Hypothalamus (tissue), 51 donors: ENCODE measurements around the gene GTPBP3.
A peak's percentile ranks its signal among the peaks of the same experiment; 100 is the strongest.
"Not testable (repeated sequence)": the region's sequence is repeated elsewhere in the genome, so short reads cannot be mapped to it uniquely, and the experiment has no call there.

Experiments used
- DNase-seq, 51 donors: peaks; one replicate each; lab custom pipeline; 2025; lab: John Stamatoyannopoulos, UW

The GTPBP3 gene, protein sequence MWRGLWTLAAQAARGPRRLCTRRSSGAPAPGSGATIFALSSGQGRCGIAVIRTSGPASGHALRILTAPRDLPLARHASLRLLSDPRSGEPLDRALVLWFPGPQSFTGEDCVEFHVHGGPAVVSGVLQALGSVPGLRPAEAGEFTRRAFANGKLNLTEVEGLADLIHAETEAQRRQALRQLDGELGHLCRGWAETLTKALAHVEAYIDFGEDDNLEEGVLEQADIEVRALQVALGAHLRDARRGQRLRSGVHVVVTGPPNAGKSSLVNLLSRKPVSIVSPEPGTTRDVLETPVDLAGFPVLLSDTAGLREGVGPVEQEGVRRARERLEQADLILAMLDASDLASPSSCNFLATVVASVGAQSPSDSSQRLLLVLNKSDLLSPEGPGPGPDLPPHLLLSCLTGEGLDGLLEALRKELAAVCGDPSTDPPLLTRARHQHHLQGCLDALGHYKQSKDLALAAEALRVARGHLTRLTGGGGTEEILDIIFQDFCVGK

DNA sequence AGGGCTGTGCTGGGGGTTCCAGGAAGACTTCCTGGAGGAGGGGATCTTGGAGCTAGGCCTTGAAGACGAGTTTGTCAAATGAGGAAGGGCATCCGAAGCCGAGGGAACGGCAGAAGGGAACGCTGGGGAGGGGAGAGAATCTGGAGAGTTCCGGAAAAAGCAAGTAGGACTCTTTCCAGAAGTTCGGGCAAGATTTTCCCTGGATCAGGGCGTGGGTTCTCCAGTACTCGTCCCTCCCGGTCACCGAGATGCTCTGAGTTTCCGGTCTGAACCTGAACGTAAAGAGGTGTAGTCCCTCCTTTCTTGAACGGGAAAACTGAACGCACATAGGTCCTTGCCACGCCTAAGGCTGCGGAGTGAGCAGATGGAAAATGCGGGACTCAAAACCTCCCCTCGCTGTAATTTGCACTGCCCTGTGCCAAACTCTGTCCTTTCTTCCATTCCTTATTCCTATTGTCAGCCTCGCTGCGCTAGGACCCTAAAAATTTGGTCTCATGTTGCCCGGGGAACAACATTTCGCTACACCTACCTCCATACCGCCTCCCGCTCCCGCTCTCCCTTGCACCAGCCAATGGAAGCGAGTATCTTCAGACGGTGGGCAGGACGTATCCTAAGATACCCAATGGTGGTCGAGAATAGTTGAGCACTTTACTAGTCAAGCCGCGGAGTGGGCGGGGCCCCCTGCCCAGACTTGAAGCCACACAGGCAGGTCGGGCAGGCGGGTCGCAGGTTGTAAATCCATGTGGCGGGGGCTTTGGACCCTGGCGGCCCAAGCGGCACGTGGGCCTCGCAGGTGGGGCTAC, at the start of gene GTPBP3:
GTPBP3 (plus strand) TSS at position 682 of the 803 bp plus-strand sequence; CDS start at position 741, 59 bp downstream.
- peak; percentile 28 to 100 (median 91) for DNase-seq

DNA sequence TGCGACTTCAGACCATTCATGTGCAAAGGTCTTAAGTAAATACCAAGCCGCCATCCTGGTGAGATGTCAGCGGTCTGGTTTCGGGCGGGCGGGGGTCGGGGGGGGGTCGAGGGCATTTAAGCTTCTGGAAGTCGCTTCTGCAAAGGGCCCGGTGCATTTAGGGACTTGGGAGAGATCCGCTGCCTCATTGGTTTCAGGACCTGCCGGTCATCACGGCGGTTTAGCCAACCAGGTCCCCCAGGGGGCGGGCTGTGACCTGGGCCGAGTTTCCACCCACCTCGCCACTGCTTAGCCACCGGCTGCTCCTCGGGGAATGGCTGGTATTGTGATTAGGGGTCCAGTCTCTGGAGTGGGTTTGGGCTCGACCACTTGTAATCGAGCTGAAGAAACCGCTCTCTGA, 47.9 kb upstream of the GTPBP3 start:
- peak in 31 of 51 donors; percentile 3 to 59 (median 26) for DNase-seq

DNA sequence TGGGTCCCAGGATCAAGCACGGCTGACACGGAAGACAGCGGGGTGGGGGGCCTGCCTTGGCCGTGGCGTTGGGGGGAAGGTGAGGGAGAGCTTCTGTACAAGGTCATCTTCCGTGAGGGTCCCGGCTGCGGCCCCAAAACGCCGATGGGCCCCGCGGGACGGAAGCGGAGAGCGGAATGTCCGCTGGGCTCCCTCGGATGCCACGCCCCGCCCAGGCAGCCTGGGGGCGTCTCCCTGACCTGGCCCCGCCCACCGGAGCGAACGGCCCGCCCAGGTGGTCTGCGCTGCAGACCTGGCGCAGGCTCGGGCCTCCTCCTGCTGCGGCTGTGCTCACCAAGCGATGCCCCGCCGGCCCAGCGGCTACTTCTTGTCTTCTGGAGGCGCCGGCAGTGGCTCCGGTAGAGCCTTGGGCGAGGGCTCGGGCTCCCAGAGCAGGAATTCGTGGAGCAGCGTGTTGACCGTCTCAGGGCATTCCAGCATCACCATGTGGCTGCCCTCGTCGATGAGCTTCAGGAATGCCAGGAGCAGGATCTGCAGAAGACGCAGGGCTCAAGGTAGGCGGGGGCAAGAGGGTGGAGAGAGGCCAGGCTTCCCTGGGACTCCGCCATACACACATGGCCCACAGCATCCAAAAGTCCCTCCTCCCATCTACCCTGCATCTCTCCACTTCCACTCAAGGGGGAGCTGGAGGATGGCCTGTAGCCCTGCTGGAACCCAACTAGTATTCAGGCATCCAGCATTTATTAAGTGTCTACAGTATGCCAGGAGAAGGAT, 44.9 kb upstream of the GTPBP3 start:
- DNase-seq, result peak in 25 of 51 donors; percentile 1 to 45 (median 19)

DNA sequence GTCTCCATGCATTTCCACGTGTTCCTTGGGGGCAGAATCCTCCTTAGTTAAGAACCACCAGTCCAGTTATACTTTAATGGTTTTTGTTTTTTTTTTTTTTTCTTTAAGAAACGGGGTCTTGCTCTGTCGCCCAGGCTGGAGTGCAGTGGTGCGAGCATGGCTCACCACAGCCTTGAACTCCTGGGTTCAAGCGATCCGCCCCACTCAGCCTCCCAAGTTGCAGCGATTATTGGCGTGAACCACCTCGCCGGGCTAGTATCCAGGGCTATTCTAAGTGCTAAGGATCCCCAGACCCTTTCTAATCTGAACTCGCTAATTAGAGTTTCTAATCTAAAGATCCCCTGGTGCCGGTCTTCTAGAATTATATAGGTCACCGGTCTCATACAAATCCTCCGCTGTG, 43.7 kb upstream of the GTPBP3 start:
- no peak for DNase-seq

DNA sequence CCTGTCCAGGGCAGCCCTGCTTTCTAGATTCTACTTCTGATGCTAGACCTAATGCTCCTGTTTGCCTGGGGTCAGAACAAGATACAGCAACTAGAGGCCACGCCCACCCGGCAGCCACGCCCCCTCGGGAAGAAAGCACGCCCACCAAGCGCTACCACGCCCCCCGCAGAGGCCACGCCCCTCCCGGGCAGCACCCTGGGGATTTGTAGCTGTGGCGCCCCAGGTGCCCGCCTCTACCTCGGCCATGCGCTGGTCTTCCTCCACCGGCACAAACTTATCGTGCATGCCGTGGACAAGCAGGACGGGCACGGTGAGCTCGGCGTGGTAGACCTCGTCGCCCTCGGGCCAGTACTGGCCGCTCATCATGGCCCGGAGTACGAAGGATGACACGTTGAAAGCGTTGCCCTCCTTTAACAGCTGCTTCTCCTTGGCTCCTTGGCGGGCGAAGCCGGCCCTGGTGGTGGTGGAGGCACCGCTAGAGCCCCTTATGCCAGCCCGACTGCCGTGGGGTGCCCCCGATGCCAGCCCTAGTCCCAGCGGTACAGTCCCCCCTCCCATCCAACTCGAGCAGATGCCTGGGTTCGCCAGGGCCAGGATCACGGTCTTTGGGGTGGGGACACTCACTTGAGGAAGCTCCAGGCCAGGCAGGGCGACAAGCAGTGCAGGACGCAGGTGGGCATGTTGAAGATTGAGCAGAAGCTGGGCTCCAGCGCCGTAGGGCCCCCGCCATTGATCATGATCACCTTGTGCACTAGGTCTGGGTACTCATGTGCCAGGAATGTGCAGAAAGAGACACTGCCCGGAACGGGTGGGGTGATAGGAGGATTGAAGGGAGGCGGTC, 43.1 kb upstream of the GTPBP3 start:
- DNase-seq, result no peak

DNA sequence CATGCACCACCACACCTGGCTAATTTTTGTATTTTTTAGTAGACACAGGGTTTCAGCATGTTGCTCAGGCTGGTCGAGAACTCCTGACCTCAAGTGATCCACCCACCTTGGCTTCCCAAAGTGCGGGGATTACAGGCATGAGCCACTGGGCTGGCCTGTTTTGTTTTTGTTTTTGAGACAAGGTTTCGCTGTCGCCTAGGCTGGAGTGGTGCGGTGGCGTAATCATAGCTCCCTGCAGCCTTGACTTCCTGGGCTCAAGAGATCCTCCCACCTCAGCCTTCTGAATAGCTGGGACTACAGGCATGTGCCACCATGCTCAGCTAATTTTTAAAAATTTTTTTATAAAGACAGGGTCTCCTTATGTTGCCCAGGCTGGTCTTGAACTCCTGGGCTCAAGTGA, 41.8 kb upstream of the GTPBP3 start:
- DNase-seq, result not testable (repeated sequence)

DNA sequence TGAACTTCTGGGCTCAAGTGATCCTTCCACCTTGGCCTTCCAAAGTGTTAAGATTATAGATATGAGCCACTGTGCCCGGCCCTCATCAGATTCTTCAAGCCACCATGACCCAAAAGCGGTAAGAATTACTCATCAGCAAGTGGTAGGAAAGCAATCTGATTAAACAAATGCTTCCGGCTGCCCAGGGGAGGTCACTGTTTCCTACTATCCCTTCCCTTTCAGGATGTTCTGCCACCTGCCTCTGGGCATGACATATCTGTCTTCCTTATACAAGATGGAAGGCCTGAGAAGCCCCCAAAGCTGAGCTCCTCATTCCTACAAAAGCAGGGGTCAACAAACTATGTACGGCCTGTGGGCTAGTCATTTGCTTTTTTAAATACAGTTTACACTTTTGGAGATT, 41.1 kb upstream of the GTPBP3 start:
- no peak for DNase-seq

DNA sequence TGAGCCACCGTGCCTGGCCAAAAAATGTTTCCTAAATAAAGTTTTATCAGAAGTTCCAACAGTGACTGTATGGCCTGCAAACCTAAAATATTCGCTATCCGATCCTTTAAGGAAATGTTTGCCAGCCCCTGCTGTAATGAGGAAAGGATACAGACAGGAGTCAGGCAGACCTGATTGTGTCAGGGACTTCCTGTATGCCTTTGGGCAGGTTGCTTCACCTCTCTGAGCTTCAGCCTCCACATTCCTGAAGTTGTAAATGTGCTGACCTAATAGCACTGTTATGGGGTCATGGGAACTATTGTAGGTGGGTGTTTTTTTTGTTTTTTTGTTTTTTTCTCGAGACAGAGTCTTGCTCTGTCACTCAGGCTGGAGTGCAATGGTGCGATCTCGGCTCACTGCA, 40.4 kb upstream of the GTPBP3 start:
- no peak for DNase-seq

DNA sequence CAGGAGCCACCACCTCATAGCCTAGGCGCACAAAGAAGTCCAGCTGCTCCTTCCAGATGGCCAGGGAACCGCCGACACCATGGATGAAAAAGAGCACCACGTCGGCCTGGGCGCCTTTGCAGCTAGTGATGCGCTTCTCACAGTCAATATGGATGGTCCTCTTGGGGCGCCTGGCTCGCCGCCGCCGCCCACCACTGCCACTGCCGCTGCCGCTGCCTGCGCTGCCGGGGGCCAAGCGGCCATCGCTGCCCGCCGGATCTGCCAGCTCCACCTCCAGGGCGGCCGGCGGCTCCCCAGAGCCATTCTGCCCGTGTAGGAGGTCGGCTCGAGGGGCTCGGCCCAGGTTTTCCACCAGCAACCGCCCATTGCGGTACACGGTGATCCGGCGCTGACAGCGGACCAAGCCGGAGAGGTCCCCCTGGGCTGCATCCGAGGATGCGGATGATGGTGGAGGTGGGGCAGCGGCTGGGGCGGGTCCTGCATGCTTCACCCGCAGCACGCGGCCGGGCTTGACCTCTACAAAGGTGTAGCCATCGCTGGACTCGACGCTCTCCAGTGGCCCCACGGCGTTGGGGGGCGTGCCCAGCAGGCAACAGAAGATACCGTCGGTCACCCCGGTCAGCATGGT, 36.2 kb upstream of the GTPBP3 start:
- DNase-seq, result no peak

DNA sequence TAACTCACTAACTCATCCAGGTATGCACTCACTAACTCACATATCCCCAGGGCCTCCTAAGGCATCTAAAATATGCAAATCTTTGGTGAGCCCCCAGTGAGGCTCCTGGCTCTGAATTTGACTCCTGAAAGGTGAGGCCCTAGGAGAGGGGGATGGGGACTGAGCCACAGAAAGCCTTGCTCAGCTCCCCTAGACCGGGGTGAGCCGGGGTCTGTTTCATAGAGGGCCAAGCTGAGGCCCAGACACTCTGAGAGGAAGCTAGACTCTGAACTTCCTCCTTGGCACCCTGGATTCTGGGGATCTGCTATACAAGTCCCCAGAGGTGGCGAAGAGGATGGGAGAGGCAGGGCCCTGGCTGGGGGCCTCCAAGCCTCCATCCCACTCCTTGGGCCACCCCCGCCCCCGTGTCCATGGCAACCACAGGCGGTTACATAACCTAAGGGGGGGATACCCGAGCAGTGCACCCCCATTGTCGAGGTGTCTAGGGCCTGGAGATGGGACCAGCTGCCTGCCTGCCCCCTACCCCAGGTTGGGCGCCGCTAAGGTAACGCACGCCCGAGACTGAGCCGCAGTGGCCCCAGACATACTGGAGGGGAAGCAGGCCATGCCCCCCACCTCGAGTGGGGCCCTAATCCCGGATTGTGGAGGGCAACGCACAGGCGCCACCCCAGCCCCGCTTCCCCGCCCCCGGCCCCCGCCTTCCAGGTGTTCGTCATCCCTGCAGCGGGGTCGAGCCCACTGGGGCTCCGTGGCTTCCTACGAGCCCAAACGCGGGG, 34.8 kb upstream of the GTPBP3 start:
- peak in 28 of 51 donors; percentile 10 to 60 (median 33) for DNase-seq

DNA sequence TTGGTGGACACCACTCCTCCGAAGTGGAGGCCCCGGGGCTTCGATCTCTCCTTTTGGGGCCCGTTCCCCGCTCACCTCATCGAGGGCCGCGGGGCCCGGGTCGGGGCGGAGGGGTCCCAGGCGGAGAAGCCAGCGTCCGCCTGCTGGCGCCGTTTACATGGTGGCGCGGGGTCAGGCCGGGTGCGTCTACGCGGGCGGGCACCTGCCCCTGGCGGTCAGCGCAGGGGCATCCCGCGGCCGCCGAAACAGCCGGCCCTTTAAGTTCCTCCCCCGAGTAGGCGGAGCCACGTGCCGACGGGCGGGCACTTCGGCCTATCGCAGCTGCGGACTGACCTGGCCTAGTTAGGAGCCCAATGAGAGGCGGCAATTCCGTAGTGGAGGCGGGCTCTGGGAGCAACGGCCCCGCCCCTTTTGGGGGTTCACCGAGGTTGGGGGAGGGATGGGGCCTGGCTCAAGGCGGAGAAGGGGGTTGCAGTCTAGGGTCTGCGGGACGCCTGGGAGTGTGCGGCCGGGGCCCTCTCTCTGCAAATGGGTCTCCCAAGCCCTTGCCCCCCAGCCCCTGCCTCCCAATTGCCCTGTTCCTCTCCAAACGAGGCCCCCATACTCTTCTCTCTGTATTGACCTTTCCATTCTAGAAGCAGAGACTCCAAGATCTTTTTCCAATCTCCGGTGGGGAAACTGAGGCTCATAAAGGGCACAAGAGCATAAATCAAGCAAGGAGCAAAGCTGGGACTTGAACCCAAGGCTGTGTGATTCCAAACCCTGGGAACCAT, 34.0 kb upstream of the GTPBP3 start, which contains the start of gene ABHD8:
ABHD8 (minus strand) TSS at position 259 of the 773 bp plus-strand sequence. CDS start 1,809 bp downstream, outside the sequence.
- DNase-seq, result peak in 50 of 51 donors; percentile 29 to 96 (median 87)

DNA sequence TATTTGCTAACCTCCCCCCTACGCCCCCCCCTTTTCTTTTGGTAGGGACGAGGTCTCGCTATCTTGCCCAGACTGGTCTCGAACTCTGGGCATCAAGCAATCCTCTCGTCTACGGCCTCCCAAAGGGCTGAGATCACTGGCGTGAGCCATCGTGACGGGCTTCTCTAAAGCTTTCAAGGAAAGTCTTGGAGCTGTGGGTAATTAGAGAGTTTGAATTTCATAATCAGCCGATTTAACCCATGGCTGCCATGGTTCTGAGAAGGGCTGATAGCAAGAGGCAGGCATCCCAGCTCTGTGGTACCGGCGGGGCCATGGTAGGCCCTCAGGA, 33.4 kb upstream of the GTPBP3 start:
- peak in 3 of 51 donors; percentile 1 to 43 (median 6) for DNase-seq

DNA sequence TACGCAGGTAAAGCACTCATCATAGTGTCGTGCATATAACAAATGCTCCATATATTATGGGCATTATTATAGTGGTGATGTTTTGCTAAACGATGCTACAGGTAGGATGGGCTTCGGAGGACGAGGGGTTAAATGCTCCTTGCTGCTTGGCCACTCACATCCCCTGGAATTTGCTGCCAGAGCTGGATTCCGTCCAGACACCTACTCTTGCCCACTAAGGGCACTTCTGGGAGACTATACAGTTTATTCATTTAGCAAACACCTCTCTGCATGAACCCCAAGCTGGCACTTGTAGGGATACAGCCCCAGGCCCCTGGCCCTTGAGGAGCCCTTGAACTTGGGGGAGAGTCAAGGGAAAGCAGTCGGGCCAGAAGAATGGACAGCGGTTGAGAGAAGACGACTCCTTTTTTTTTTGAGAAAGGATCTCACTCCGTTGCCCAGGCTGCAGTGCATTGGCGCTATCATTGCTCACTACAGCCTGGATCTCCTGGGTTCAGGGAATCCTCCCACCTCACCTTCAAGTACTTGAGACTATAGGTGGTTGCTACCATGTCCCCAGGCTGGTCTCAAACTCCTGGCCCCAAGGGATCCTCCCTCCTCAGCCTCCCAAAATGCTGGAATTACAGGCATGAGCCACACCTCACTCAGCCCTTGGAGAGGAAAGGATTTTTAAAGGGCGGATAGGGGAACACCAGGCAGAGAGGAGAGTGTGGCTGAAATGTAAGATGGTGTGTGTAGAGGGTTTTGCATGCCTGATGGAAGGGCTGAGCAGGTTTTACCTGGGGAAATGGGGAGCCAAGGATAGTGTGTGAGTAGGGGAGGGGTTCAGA, 32.8 kb upstream of the GTPBP3 start:
- peak in 6 of 51 donors; percentile 4 to 24 (median 9) for DNase-seq

DNA sequence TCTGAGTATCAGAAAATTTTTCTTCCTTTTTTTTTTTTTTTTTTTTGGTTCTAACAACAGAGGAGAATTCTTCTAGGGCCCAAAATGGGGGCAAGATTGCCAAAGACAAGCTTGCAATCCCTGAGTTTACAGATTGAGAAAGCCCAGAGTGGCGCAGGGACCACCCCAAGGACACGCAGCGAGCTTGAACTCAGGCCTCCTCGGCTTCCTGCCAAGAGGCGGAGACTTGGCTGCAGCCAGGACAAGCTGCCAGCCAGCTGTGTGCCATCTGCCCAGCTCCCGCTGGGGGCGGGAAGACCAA, 32.2 kb upstream of the GTPBP3 start:
- DNase-seq, result peak in 1 of 51 donors; percentile 97

DNA sequence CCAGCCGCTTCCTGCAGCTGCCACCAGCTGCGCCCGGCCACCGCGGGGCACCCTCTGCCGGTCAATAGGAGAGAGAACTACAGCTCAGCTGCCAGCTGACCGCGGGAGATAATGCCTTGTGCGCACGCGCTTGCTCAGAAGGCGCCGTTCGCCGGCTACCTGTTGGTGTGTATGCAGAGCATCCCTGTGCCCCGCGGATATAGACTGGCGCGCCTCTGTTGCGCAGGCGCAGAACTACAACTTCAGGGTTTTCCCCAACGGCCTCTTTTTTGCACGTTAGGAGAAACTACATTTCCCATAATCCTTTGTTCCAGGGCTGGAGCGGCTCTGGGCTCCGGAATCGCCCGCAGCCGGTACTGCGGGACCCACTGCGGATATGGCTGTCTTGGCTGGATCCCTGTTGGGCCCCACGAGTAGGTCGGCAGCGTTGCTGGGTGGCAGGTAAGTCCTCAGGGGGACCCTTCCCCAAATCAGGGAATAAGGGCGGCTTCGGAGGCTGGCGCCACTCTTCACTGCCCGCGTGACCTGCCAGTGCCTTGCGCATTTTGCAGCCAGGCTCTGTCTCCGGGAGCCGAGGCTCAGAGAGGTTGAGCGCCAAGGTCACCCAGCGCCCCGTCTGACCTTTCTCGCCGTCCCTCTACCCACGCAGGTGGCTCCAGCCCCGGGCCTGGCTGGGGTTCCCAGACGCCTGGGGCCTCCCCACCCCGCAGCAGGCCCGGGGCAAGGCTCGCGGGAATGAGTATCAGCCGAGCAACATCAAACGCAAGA, 31.7 kb upstream of the GTPBP3 start, which contains the start of gene MRPL34:
MRPL34 (plus strand) TSS at position 356 of the 768 bp plus-strand sequence; CDS start at position 377, 21 bp downstream.
- peak; percentile 59 to 100 (median 95) for DNase-seq

DNA sequence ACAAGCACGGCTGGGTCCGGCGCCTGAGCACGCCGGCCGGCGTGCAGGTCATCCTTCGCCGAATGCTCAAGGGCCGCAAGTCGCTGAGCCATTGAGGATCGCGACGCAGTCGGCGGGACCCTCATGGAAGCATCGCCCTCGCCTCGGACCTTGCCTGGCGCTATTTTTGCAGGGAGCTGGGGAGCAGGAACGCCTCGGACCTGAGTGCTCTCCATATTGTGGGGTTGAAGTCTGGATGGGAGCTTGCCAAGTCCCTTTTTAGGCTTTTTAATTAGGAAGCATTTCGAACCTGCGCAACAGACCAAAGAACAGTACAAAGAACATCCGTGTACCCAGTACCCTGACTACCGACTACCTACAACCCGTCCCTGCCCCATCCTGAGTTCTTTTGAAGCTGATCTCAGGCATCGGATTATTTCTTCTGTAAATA, 31.1 kb upstream of the GTPBP3 start:
- peak in 1 of 51 donors; percentile 32 for DNase-seq
